ENCODE measurements around the gene PZP.
"Not testable (repeated sequence)": the region's sequence is repeated elsewhere in the genome, so short reads cannot be mapped to it uniquely, and the experiment has no call there.

DNA sequence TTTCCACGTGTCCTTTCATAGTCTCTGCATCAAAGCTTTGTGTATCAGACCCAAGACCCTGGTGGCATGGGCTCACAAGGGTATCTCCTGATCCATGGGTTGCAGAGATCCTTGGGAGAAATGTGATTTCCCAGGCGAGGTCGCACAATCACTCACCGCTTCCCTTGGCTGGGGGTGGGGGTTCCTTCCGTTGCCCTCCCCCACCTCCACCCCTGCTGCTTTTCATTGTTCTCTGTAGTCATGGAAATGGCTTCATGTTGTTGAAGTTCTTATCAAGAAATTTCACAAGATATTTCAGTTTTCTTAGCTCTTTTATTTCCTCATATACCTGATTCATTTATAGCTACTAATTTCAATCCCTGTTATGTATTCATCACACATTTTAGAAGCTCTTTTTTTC lies 40.9 kb downstream of the PZP start:
- TF ChIP-seq POLR2A (IDR thresholded peaks at IDR 0.05): not testable (repeated sequence)
- TF ChIP-seq, protein P1, sequence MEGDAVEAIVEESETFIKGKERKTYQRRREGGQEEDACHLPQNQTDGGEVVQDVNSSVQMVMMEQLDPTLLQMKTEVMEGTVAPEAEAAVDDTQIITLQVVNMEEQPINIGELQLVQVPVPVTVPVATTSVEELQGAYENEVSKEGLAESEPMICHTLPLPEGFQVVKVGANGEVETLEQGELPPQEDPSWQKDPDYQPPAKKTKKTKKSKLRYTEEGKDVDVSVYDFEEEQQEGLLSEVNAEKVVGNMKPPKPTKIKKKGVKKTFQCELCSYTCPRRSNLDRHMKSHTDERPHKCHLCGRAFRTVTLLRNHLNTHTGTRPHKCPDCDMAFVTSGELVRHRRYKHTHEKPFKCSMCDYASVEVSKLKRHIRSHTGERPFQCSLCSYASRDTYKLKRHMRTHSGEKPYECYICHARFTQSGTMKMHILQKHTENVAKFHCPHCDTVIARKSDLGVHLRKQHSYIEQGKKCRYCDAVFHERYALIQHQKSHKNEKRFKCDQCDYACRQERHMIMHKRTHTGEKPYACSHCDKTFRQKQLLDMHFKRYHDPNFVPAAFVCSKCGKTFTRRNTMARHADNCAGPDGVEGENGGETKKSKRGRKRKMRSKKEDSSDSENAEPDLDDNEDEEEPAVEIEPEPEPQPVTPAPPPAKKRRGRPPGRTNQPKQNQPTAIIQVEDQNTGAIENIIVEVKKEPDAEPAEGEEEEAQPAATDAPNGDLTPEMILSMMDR (IDR thresholded peaks at IDR 0.05): not testable (repeated sequence)
